ENCODE data around the gene JTB.
A peak's percentile ranks its signal among the peaks of the same experiment; 100 is the strongest.
"Not testable (repeated sequence)": the region's sequence is repeated elsewhere in the genome, so short reads cannot be mapped to it uniquely, and the experiment has no call there.

JTB gene

DNA sequence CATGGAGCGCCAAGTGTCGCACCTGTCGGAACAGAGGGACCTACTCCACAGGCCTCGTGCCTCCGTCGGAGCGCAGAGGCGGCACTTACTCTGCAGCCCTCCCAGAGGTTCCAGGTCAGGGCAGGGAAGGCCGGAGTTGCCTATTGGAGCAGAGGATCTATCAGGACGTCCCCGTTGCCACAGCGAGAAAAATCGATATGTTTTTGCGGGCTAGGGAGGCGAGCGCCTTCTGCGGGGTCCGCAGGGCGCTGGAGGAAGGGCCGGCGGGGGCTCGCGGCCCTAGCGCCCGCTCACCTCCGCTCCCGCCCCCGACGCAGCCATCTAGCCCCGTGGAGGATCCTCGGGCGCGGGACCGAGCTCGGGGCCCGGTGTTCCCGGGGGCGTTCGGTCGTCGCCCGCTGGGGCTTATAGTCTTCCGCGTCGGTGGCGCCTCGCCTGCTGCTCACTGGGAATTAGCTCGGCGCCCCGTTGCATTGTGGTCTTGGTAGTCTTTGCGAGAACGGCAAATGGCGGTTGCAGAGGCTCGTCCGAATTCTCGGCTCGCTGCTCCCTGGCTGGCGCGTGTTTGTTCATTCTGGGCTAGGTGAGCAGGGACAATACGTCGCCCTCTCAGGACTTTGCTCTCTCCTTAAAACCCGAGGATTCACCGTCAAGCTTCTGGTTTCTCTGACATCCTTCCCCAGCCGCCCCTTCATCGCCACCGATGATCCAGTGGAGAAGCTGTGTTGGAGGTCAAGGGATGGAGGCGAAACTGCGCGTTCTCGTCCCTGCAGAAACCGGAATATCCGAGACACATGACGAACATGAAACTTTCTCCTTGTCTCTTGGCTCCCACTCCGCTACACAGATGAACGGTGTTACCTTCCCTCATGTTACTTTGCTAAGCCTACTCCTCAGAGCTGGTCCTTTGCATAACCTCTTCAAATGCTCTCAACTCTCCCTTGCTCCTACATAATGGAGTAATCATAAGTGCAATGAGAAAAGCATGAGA lies at the start of gene JTB:
Gene JTB, minus strand, starts transcription at position 425 of the 991 bp plus-strand sequence. Its CDS starts 422 bp downstream, at position 3.
- no peaks in the 10 kb centered on the region for H3K27me3 Mint-ChIP-seq (ENCODE audit: low read depth)
- H3K27ac Mint-ChIP-seq: peak within 1 kb of the TSS; percentile 93
- no peaks in the 10 kb centered on the region for H3K9me3 Mint-ChIP-seq
- peak within 1 kb of the TSS; percentile 97 for H3K4me3 Mint-ChIP-seq
- H3K36me3 Mint-ChIP-seq (ENCODE audit: low read depth): peaks cover 39% of the 10 kb centered on the region
- peaks cover 28% of the 10 kb centered on the region for H3K4me1 Mint-ChIP-seq (ENCODE audit: low read depth)

DNA sequence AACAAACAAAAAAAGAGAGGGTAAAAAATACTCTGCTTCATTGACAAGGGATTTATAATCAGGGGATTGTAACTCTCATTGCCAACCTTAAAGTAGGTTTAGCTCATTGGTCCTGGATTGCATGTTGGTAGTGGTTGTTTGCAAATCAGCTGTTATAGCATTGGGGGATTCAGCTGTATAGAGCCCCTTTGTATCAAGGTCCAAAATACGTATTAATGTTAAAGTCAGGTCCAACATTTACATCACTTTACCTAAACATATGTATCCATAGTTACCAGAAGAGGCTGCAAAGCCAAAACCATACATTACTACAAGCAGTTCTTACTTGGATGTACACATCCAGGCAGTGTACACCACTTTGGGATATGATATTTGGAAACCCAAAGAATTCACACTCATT lies 42.5 kb upstream of the JTB start:
- no peaks in the 10 kb centered on the region for H3K4me1 Mint-ChIP-seq (ENCODE audit: low read depth)
- H3K36me3 Mint-ChIP-seq (ENCODE audit: low read depth): no peaks in the 10 kb centered on the region
- H3K4me3 Mint-ChIP-seq: no peak overlapping the region
- no peaks in the 10 kb centered on the region for H3K27me3 Mint-ChIP-seq (ENCODE audit: low read depth)
- no peaks in the 10 kb centered on the region for H3K9me3 Mint-ChIP-seq
- no peak overlapping the region for H3K27ac Mint-ChIP-seq

- Mint-ChIP-seq H3K27ac (no peak overlapping the region), H3K27me3 (ENCODE audit: low read depth) (no peaks in the 10 kb centered on the region), H3K4me1 (ENCODE audit: low read depth) (no peaks in the 10 kb centered on the region), H3K36me3 (ENCODE audit: low read depth) (no peaks in the 10 kb centered on the region), H3K9me3 (no peaks in the 10 kb centered on the region), H3K4me3 (no peak overlapping the region)
These were observed 41.8 kb upstream of the JTB start for GRCh38 chr1:154019269-154019668.

- H3K27ac Mint-ChIP-seq: no peak overlapping the region
- H3K9me3 Mint-ChIP-seq: no peaks in the 10 kb centered on the region
- H3K4me1 Mint-ChIP-seq (ENCODE audit: low read depth): no peaks in the 10 kb centered on the region
- H3K27me3 Mint-ChIP-seq (ENCODE audit: low read depth): no peaks in the 10 kb centered on the region
- no peaks in the 10 kb centered on the region for H3K36me3 Mint-ChIP-seq (ENCODE audit: low read depth)
- H3K4me3 Mint-ChIP-seq: no peak overlapping the region
These were observed 36.9 kb upstream of the JTB start for GRCh38 chr1:154014154-154014907.

DNA sequence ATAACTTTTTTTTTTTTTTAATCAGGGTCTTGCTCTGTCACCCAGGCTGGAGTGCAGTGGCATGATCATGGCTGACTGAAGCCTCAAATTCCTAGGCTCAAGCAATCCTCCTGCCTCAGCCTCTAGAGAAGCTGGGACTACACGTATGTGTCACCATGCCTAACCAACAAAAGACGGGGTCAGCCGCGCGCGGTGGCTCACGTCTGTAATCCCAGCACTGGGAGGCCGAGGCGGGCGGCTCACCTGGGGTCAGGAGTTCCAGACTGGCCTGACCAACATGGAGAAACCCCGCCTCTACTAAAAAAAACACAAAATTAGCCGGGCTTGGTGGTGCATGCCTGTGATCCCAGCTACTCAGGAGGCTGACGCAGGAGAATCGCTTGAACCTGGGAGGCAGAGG lies 35.1 kb upstream of the JTB start:
- H3K4me1 Mint-ChIP-seq (ENCODE audit: low read depth); H3K4me3 Mint-ChIP-seq; H3K27me3 Mint-ChIP-seq (ENCODE audit: low read depth); H3K9me3 Mint-ChIP-seq; H3K27ac Mint-ChIP-seq; H3K36me3 Mint-ChIP-seq (ENCODE audit: low read depth): not testable (repeated sequence)

GRCh38 chr1:154012129-154012528 lies 34.7 kb upstream of the JTB start:
- Mint-ChIP-seq H3K4me1 (ENCODE audit: low read depth) (no peaks in the 10 kb centered on the region), H3K27ac (no peak overlapping the region), H3K9me3 (no peaks in the 10 kb centered on the region), H3K4me3 (no peak overlapping the region), H3K36me3 (ENCODE audit: low read depth) (no peaks in the 10 kb centered on the region), H3K27me3 (ENCODE audit: low read depth) (no peaks in the 10 kb centered on the region)

DNA sequence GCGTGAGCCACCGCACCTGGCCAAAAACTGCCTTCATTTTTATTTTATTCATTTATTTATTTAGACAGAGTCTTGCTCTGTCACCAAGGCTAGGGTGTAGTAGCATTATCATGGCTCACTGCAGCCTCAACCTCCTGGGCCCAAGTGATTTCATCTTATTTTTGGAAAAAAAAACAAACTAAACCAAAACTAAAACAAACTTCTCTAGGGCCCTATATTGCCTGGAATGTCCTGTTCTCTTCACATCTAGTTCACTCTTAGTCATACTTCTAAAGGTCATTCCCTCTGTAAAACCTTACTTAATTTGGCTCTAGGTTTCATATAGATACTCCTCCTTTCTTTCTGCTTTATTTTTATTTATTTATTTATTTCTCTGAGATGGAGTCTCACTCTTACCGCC lies 28.7 kb upstream of the JTB start:
- H3K4me1 Mint-ChIP-seq (ENCODE audit: low read depth): no peaks in the 10 kb centered on the region
- no peaks in the 10 kb centered on the region for H3K9me3 Mint-ChIP-seq
- H3K36me3 Mint-ChIP-seq (ENCODE audit: low read depth): peaks cover 3% of the 10 kb centered on the region
- no peak overlapping the region for H3K4me3 Mint-ChIP-seq
- H3K27ac Mint-ChIP-seq: no peak overlapping the region
- no peaks in the 10 kb centered on the region for H3K27me3 Mint-ChIP-seq (ENCODE audit: low read depth)

- Mint-ChIP-seq H3K36me3 (ENCODE audit: low read depth) (peaks cover 7% of the 10 kb centered on the region), H3K27ac (no peak overlapping the region), H3K27me3 (ENCODE audit: low read depth) (no peaks in the 10 kb centered on the region)
These were observed 22.9 kb upstream of the JTB start for GRCh38 chr1:154000420-154000819.

GRCh38 chr1:153996882-153997281 lies 19.4 kb upstream of the JTB start:
- Mint-ChIP-seq H3K36me3 (ENCODE audit: low read depth) (peaks cover 24% of the 10 kb centered on the region), H3K4me1 (ENCODE audit: low read depth) (peaks cover 14% of the 10 kb centered on the region)
- H3K4me3 Mint-ChIP-seq; H3K27me3 Mint-ChIP-seq (ENCODE audit: low read depth); H3K27ac Mint-ChIP-seq; H3K9me3 Mint-ChIP-seq: not testable (repeated sequence)

More at GRCh38 chr1:154000420-154000819, 22.9 kb upstream of the JTB start:
- Mint-ChIP-seq H3K4me3 (no peak overlapping the region), H3K9me3 (no peaks in the 10 kb centered on the region), H3K4me1 (ENCODE audit: low read depth) (peaks cover under 1% of the 10 kb centered on the region)

DNA sequence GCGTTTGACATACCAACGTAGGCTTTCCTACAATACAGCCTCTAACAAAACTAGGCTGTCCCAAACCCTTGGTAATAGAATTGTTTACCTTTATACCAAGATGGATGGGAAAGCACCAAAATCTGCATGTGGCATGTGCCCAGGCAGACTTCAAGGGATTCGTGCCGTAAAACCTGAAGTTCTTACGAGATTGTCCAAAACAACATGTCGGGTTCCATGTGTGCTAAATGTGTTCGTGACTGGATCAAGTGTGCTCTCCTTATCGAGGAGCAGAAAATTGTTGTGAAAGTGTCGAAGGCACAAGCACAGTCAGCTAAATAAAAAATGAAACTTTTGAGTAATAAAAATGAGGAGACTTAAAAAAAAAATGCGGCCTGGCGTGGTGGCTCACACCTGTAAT lies 18.2 kb upstream of the JTB start:
- no peak overlapping the region for H3K27ac Mint-ChIP-seq
- H3K36me3 Mint-ChIP-seq (ENCODE audit: low read depth): peaks cover 32% of the 10 kb centered on the region
- peaks cover 21% of the 10 kb centered on the region for H3K4me1 Mint-ChIP-seq (ENCODE audit: low read depth)
- H3K27me3 Mint-ChIP-seq (ENCODE audit: low read depth): no peaks in the 10 kb centered on the region
- H3K9me3 Mint-ChIP-seq: no peaks in the 10 kb centered on the region
- H3K4me3 Mint-ChIP-seq: no peak overlapping the region

GRCh38 chr1:153995202-153995601 lies 17.7 kb upstream of the JTB start:
- Mint-ChIP-seq H3K4me1 (ENCODE audit: low read depth) (peaks cover 24% of the 10 kb centered on the region), H3K36me3 (ENCODE audit: low read depth) (peaks cover 35% of the 10 kb centered on the region), H3K27ac (no peak overlapping the region), H3K9me3 (peaks cover 3% of the 10 kb centered on the region), H3K4me3 (no peak overlapping the region), H3K27me3 (ENCODE audit: low read depth) (no peaks in the 10 kb centered on the region)

- Mint-ChIP-seq H3K4me1 (ENCODE audit: low read depth) (peaks cover 31% of the 10 kb centered on the region), H3K27ac (peak overlapping the region; percentile 97), H3K27me3 (ENCODE audit: low read depth) (no peaks in the 10 kb centered on the region), H3K9me3 (peaks cover 3% of the 10 kb centered on the region), H3K36me3 (ENCODE audit: low read depth) (peaks cover 35% of the 10 kb centered on the region), H3K4me3 (peak overlapping the region; percentile 91)
These were observed 14.3 kb upstream of the JTB start for GRCh38 chr1:153991806-153992205.

GRCh38 chr1:153991151-153991630 lies 13.7 kb upstream of the JTB start:
- H3K4me3 Mint-ChIP-seq: peak overlapping the region; percentile 91
- H3K27ac Mint-ChIP-seq: peak overlapping the region; percentile 97
- H3K27me3 Mint-ChIP-seq (ENCODE audit: low read depth): no peaks in the 10 kb centered on the region
- H3K36me3 Mint-ChIP-seq (ENCODE audit: low read depth): peaks cover 35% of the 10 kb centered on the region
- H3K9me3 Mint-ChIP-seq: peaks cover 3% of the 10 kb centered on the region
- H3K4me1 Mint-ChIP-seq (ENCODE audit: low read depth): peaks cover 36% of the 10 kb centered on the region

DNA sequence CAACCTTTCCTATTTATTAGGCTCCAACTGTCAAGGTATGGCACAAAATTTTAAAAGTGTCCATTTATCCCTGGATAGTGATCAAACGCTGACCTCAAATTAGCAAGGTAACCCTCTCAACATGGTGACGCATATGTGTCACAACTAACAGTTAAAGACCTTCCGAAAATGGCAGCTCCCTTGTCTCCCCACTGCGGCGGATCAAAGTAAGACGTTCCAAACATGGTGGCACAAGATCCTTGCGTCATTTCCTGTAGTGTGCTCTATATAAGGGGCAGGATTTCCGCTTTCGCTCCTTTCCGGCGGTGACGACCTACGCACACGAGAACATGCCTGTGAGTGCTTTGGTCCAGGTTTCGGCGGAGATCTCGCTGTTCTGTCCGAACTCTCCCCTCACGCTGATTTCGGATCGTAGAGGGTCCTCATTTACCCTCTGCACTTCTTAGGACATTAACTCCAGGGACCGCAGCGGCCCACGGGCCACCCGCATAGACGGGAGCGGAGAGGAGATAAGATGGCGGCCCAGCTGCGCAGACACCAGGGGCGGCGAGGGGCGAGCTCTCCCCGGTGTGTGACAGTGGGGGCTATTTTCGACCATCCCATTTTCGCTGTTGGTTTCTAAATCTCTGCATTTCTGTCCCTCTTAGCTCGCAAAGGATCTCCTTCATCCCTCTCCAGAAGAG lies 13.1 kb upstream of the JTB start, which contains the start of gene RPS27:
Gene RPS27, plus strand, starts transcription at position 295 of the 683 bp plus-strand sequence. Its CDS starts 35 bp downstream, at position 330.
- H3K9me3 Mint-ChIP-seq: peaks cover 3% of the 10 kb centered on the region
- H3K4me1 Mint-ChIP-seq (ENCODE audit: low read depth): peaks cover 40% of the 10 kb centered on the region
- H3K36me3 Mint-ChIP-seq (ENCODE audit: low read depth): peaks cover 33% of the 10 kb centered on the region
- H3K4me3 Mint-ChIP-seq: peak within 1 kb of the TSS; percentile 91
- H3K27ac Mint-ChIP-seq: peak within 1 kb of the TSS; percentile 97
- H3K27me3 Mint-ChIP-seq (ENCODE audit: low read depth): peaks cover 2% of the 10 kb centered on the region

Data from T-helper 1 cell treated with Interleukin-12 subunit alpha and Interleukin-12 subunit beta and Interleukin-4 antibody, amounts not matched to agents 30 μg/mL and 1 μg/mL, for 36 hours (primary cell).